Measurements from ENCODE around the gene FNTB.

The FNTB gene, protein sequence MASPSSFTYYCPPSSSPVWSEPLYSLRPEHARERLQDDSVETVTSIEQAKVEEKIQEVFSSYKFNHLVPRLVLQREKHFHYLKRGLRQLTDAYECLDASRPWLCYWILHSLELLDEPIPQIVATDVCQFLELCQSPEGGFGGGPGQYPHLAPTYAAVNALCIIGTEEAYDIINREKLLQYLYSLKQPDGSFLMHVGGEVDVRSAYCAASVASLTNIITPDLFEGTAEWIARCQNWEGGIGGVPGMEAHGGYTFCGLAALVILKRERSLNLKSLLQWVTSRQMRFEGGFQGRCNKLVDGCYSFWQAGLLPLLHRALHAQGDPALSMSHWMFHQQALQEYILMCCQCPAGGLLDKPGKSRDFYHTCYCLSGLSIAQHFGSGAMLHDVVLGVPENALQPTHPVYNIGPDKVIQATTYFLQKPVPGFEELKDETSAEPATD
- 1.7 to 9.4 (median 5.8) reads per million in 17 experiments for total RNA-seq

DNA sequence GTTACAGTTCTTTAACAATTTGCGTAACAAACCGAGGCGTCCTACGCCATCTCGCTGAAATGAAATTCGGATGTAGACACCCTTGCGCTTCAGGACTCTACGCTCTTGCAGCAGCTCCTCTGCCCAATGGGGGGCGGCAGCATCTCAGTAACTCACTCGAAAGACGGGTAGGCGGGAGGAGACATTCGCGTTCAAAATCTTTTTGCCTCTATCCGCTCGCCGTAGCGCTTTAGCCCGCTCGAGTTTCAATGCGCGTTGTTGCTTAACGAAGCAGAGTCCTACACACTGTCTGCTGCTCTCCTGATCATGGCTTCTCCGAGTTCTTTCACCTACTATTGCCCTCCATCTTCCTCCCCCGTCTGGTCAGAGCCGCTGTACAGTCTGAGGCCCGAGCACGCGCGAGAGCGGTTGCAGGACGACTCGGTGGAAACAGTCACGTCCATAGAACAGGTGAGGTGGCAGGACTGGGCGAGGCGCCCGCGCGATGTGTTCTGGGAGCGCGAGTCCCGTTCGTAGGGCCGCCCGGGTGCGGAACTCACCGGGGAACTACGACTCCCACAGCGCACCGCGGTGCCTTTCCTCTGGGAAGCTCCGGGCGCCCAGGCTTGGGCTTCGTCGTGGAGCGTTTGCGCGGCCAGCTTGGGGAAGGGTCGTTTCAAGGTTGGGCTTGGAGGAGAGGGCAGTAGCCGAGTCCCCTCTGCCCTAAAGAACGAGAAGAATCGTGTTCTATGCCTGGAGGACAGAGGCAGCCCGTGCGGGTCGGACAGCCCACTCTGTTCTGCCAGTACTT, at the start of gene FNTB:
Gene FNTB, plus strand, starts transcription at position 248 of the 790 bp plus-strand sequence. Its CDS starts 59 bp downstream, at position 307.
- DNase-seq: peak; percentile 96 to 98 (median 97)

- DNase-seq: no peak
These were observed 49.4 kb upstream of the FNTB start for GRCh38 chr14:64937171-64937820.

DNA sequence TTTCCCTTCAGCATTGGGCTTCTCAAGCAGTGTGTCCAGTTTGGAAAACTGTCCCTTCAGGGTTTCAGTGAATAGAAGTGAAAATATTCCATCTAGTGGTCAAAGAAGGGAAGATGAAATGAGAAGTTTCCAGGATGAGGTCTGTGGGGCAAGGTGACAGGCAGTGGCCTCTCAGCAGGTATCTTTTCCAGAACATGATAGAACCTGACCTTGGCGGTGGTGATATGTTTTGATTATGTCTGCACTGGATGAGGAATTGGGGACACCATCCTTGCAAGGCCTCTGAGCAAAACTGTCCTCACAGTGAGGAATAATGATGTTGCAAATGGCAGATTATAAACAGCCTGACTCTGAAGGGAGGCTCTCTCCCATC, 48.9 kb upstream of the FNTB start:
- no peak for DNase-seq

GRCh38 chr14:64938972-64939816, 47.5 kb upstream of the FNTB start:
- DNase-seq: no peak

DNA sequence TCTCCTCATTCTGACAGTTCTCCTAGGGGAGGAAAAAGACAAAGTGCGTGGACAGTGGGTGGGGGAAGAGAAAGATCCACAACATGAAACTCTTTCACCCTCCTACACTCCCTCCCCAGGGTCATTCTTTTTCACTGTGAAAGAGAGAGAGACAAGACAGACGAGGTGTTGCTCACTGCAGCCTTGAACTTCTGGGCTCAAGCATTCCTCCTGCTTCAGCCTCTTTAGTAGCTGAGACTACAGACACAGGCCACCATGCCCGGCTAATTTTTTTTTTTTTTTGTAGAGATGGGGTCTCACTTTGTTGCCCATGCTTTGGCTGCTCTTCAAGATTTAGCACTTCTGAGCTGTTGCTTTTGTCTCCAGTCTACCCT, 46.9 kb upstream of the FNTB start:
- DNase-seq: no peak

DNA sequence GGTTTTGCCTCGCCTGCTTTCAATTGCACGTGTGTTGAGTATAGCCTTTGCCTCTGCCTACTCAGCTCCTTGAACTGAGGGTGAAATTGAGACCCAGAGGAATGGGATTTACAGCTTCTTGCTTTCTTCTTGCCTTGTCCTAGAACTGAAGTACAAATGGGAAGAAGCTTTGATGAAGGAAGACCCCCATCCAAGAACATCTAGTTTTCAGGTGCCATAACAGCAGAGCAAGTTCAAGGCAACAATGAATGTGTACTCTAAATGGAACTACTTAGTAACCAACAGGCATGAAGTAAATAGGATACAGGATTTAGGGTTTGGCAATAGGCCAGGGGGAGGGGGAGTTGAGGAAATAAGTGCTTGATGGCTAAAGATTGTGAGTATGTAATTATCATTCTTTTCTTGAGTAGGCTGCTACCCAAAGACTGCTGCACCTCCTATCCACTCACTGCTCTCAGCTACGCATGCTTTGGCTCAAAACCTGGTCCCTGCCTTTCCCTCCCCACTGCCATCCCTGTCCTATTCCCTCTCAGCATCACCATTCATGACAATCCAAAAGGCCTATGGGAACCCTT, 46.3 kb upstream of the FNTB start:
- DNase-seq: no peak

DNA sequence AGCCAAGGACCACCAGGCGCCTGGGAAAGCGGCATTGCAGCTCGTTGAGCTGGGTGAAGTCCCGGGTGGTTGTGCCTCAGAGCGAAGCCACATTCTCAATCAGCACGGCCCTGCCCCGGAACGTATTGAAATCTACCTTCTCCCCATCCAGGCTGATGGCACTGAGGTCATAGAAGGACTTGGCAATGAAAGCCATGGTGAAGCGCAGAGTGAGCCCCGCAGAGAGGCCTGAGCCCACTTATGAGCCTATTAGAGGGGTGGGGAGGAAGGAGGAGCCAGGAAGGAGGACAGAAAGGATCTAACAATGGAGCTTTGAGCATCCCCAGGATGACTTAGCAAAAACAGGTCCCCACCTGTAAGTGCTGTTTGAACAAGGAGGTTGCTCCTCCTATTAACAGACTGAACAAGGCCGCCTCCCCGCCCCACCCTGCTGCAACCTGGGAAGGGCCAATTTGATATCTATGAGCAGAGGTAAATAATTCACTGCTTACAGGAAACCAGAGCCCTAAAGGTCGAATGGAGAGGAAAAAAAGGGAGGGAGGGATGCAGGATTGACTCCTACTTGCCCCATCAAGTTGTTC, 44.1 kb upstream of the FNTB start, which contains the start of gene GPX2:
Gene GPX2, minus strand, starts transcription at position 215 of the 581 bp plus-strand sequence. Its CDS starts 19 bp downstream, at position 196.
- DNase-seq: no peak

DNA sequence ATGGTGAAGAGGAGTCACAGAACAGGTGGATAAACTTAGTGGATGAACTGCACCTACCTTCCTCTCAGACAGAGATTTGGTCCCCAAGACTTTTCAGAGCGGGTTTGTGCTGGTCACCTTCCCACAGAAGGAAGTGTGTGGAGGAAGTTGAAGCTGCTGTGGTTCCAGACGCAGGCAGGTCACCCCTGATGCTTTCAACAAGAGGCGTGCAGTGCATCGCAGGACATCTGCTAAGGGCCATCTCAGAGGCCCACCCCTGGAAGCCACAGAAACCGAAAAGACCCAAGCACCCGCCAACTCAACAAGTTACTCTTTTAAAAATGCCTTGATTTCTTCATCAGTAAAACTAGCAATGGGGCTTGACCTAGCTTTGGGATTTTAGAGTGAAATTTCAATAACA, 43.1 kb upstream of the FNTB start:
- peak in 1 of 4 experiments; percentile 9 for DNase-seq

DNA sequence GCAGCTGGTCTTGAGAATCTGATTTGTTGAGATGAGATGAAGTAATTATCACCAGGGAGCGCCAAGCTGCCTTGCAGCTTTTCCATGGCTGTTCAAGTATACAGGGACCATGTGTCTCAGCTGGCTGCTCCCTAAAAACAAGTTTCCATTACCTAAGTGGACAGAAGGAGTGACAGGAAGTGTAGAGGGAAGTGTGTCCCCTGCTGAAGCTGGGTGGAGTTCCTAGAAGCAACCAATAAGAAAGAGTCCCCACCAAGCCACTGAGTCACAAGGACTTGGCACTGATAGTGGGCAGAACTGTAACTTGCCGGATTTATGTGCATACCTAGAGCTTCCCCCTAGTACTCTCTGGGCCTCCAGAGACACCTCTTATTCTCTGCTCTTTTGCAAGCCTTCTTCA, 42.7 kb upstream of the FNTB start:
- no peak for DNase-seq

- no peak for DNase-seq
These were observed 41.8 kb upstream of the FNTB start for GRCh38 chr14:64944861-64945260.

GRCh38 chr14:64945431-64946178, 41.1 kb upstream of the FNTB start:
- no peak for DNase-seq

GRCh38 chr14:64946310-64947045, 40.2 kb upstream of the FNTB start:
- DNase-seq: no peak

DNA sequence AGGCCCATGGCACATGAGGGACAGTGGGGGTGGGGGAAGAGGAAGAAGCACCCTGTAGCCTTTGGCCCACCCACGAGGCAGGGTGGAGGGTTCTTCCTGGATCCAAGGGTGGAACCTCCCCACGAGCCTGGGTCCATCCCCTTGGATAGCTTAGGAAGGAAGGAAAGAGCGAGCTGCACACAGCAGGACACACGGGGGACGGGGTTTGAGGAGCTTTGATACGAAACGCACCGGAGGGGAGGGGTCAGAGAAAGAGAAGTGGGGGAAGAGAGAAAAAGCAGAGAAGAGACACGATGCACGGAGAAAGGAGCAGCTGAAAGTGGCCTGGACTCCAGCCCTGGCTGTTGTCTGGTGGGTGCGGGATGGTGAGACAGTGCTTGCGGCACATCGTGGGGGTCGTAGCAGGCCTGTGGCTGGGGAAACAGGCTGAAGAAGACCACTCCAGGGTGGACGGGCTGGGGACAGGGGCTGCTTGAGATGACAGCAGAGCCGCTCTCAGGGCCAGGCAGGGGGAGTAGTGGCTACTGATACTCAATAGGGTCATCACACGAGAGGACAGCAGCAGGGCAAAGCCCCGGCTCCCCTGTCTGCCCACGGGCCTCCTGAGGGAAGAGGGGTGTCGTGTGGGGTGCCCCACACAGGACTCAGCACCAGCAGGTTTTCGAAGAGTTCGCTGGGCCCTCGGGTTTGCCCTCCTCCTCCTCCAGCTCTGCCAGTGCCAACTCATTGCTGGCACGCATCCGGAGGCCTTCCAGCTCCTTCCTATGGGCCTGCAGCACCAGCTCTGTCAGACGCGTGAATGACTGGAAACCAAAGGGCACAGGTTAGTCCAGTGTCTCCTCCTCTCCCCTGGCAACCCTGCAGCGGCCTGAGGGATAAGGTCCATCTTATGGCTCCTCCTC, 38.7 kb upstream of the FNTB start:
- DNase-seq: no peak

DNA sequence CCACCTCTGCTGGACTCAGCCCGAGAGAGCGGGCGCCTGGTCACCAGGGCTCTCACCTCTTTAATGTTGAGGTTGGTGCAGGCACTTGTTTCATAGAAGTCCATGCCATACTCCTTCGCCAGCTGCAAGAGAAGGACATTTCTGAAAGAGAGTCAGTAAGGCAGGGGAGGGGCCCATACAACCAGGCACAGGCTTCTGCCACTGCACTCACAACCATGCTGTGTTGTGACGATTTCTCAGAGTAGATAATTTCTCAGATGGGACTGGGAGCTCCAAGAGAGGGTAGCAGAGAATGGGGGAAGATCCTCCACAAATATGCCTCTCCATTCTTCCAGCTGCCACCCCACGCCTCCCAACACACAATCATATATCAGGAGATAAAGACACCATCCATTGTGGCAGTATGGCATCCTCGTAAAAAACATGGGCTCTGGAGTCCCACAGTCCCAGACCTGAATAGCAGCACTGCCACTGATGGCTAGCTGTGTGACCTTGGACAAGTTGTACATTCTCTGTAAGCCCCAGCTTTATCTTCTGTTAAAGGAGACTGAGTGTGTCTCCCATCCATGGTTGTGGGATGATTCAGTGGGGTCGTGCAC, 38.0 kb upstream of the FNTB start:
- no peak for DNase-seq

DNA sequence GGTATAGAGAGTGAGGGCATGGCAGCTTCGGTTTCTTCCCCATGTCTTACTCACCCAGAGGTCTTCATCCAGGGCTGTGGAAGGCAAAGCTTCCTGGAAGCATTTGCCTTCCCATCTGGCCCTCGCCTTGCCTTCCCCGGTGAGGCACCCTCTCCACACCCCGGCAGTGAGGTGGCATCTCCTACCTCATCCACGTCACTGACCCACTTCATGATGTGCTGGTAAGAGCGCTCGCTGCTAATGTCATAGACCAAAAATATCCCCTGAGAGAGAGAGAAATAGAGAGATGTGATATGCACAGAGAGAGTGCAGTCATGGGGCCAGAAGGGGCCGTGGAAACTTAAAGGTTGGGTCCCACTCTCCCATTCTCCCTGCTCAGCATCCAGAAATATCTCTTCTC, 35.8 kb upstream of the FNTB start:
- DNase-seq: no peak

- DNase-seq: no peak
These were observed 35.4 kb upstream of the FNTB start for GRCh38 chr14:64951291-64951690.

- no peak for DNase-seq
These were observed 35.0 kb upstream of the FNTB start for GRCh38 chr14:64951724-64952123.

GRCh38 chr14:64952598-64953309, 33.9 kb upstream of the FNTB start:
- DNase-seq: no peak
